C1 segment of cervical spinal cord (tissue), 14 donors: ENCODE data around the gene BHLHE40.

ENCODE experiments used
- DNase-seq, 14 donors: peaks; one replicate each; lab custom pipeline; 2025; lab: John Stamatoyannopoulos, UW

Gene BHLHE40

GRCh38 chr3:4983739-4984510 is 4.7 kb downstream of the BHLHE40 start:
- peak in 6 of 14 donors; percentile 17 to 58 (median 34) for DNase-seq

GRCh38 chr3:4984511-4984864 is 5.3 kb downstream of the BHLHE40 start:
- DNase-seq = no peak

GRCh38 chr3:4985330-4986174 is 6.3 kb downstream of the BHLHE40 start:
- DNase-seq = peak in 4 of 14 donors; percentile 33 to 50 (median 38)

GRCh38 chr3:4986175-4986781 is 7.0 kb downstream of the BHLHE40 start:
- peak in 3 of 14 donors; percentile 22 to 80 (median 44) for DNase-seq

GRCh38 chr3:4986782-4987537 is 7.7 kb downstream of the BHLHE40 start:
- DNase-seq = peak in 12 of 14 donors; percentile 47 to 89 (median 74)

- no peak for DNase-seq
Observed at GRCh38 chr3:4987538-4988296, 8.5 kb downstream of the BHLHE40 start.

GRCh38 chr3:4988983-4989834 is 10.0 kb downstream of the BHLHE40 start:
- DNase-seq = peak in 1 of 14 donors; percentile 10

GRCh38 chr3:4990069-4990468 is 10.8 kb downstream of the BHLHE40 start:
- no peak for DNase-seq

- DNase-seq = no peak
Observed at GRCh38 chr3:4992118-4992517, 12.9 kb downstream of the BHLHE40 start.

GRCh38 chr3:4993276-4994143 is 14.3 kb downstream of the BHLHE40 start:
- no peak for DNase-seq

GRCh38 chr3:4994144-4994730 is 15.0 kb downstream of the BHLHE40 start:
- DNase-seq = no peak

GRCh38 chr3:4994823-4995499 is 15.7 kb downstream of the BHLHE40 start:
- peak in 10 of 14 donors; percentile 13 to 85 (median 54) for DNase-seq

GRCh38 chr3:4995500-4996053 is 16.3 kb downstream of the BHLHE40 start:
- no peak for DNase-seq

- no peak for DNase-seq
Observed at GRCh38 chr3:4996223-4996765, 17.1 kb downstream of the BHLHE40 start.

- no peak for DNase-seq
Observed at GRCh38 chr3:4996771-4997291, 17.6 kb downstream of the BHLHE40 start.

- no peak for DNase-seq
Observed at GRCh38 chr3:4997946-4998345, 18.7 kb downstream of the BHLHE40 start.
